NB4 (cell line): Measurements from ENCODE around the gene S100A7A.

Source experiments
- CTCF ChIP-seq: IDR thresholded peaks from one replicate; pipeline ENCODE4 v1.5.1; 2012; ENCODE audit warnings: low read depth, low read length
- POLR2A ChIP-seq: IDR thresholded peaks from 2 replicates; pipeline ENCODE4 v1.6.1; 2011; ENCODE audit warnings: mild to moderate bottlenecking; ENCODE audit not compliant: insufficient read length; ENCODE audit errors: extremely low read depth

- TF ChIP-seq CTCF (no peak), POLR2A (no peak)
Measured at GRCh38 chr1:153395776-153396175, 20.5 kb upstream of the S100A7A start.
